Lung microvascular endothelial cell (primary cell): ENCODE measurements around the gene FAM131A. TPM values are rescaled to one million over a fixed set of nuclear protein-coding genes. Genes with fewer than 3 reads are reported as not detected.
"Not testable (repeated sequence)": the region's sequence is repeated elsewhere in the genome, so short reads cannot be mapped to it uniquely, and the experiment has no call there.

Source experiments
- DNase-seq, 2 donors: peaks; one replicate each; pipeline versions ENCODE4 v3.0.0 to v3.0.0-alpha.2; 2010; ENCODE audit warnings: low read depth in 2 of 2
- total RNA-seq: library from RNA; depleted of rRNA; stranded (reverse); fragments of >200 nt; gene quantifications from 2 replicates; pipeline ENCODE4 v1.2.1, GENCODE V29; 2014

Gene FAM131A
- total RNA-seq, 1 donor from 2014 or later = 39.9 TPM

DNA sequence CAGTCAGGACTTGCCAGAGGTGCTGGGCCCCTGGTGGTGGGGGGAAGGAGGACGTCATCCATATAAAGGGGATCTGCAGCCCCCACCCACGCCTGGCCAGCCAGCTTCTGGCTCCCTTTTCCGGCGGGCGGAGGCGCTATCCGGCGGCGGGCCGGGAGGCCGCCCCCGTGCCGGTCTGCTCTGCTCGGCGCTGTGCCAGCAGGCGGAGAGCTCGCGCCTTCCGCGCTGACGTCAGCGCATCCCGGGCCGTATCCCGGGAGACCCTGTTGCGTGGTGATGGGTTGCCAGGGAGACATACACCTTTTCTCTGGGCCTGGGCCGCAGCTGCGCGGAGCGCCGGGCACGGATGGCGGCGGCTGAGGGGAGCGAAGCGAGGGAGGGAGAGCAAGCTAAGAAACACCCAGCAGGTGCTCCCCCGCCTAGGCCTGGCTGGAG, 1.1 kb downstream of the FAM131A start:
- DNase-seq = peak; percentile 90 to 94

DNA sequence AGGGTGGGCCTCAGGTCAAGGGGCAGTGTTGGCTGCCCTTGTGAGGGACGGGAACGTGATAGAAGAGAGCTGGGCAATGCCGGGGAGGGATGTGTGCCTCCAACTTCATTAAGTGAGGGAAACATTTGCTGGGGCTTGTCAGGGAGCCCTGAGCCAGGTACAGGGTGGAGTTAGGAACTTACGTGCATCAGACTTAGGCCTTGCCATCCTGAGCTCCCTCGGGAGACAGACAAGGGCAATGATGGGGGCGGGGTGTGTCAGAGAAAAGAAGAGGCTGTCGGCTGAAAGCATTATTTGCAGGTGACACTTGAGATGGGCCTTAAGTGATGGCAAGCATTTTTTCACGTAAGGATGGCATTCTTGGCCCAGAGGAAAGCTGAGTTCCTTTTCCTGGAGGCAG, 1.6 kb downstream of the FAM131A start:
- no peak for DNase-seq

DNA sequence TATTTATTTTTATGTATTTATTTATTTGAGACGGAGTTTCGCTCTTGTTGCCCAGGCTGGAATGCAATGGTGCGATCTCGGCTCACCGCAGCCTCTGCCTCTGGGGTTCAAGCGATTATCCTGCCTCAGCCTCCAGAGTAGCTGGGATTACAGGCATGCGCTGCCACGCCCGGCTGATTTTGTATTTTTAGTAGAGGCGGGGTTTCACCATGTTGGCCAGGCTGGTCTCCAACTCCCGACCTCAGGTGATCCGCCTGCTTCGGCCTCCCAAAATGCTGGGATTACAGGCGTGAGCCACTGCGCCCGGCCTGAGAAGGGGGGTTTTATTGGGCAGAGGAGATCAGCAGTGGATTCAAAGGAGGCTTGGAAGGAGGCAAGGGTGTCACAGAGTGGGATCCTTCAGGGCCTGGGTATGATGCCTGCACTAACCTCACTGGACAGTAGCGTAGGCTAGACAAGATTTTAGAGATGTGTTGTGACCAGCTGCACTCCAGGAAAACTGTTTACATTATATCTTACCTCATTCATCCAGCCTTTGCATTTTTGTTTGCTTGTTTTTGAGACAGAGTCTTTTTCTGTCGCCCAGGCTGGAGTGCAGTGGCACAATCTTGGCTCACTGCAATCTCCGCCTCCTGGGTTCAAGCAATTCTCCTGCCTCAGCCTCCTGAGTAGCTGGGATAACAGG, 2.2 kb downstream of the FAM131A start:
- DNase-seq = not testable (repeated sequence)

DNA sequence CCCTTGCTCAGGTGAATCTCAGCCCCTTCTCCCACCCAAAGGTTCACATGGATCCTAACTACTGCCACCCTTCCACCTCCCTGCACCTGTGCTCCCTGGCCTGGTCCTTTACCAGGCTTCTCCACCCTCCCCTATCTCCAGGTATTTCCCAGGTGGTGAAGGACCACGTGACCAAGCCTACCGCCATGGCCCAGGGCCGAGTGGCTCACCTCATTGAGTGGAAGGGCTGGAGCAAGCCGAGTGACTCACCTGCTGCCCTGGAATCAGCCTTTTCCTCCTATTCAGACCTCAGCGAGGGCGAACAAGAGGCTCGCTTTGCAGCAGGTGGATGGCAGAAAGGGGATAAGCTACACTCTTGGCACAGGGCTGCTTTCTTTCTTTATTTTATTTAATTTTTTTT, 4.5 kb downstream of the FAM131A start:
- no peak for DNase-seq

DNA sequence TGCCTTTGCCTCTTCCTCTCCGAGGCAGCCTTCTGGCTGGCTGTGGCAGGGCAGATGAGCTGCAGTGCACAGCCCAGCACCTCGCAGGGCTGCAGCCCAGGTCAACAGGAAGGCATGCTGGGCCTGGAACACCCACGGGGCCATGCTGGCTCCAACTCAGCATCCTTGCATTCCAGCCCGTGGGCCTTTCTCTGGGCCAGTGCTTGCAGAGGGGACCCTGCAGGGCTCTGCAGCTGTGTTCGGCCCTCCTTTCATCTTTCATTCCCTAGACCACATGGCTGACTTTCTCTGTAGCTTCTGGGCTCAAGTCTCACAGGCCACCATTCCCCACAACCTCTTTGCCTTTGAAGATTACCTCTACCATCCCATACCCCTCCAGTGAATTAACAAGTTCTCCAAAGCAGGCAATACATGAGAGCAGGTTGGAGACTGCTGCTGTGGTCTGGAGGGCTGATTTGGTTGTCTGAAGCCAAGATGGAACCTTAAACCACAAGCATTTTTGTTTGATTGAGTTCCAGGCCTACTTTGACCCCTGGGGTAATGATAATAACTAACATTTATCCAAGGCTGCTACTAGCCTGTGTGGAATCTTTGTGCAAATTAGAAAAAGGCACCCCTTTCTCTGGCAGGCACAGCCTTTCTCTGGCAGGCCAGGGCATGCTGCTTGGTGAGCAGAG, 5.9 kb downstream of the FAM131A start:
- no peak for DNase-seq

DNA sequence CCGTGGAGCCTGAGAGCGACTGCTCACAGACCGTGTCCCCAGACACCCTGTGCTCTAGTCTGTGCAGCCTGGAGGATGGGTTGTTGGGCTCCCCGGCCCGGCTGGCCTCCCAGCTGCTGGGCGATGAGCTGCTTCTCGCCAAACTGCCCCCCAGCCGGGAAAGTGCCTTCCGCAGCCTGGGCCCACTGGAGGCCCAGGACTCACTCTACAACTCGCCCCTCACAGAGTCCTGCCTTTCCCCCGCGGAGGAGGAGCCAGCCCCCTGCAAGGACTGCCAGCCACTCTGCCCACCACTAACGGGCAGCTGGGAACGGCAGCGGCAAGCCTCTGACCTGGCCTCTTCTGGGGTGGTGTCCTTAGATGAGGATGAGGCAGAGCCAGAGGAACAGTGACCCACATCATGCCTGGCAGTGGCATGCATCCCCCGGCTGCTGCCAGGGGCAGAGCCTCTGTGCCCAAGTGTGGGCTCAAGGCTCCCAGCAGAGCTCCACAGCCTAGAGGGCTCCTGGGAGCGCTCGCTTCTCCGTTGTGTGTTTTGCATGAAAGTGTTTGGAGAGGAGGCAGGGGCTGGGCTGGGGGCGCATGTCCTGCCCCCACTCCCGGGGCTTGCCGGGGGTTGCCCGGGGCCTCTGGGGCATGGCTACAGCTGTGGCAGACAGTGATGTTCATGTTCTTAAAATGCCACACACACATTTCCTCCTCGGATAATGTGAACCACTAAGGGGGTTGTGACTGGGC, 7.3 kb downstream of the FAM131A start:
- no peak for DNase-seq

DNA sequence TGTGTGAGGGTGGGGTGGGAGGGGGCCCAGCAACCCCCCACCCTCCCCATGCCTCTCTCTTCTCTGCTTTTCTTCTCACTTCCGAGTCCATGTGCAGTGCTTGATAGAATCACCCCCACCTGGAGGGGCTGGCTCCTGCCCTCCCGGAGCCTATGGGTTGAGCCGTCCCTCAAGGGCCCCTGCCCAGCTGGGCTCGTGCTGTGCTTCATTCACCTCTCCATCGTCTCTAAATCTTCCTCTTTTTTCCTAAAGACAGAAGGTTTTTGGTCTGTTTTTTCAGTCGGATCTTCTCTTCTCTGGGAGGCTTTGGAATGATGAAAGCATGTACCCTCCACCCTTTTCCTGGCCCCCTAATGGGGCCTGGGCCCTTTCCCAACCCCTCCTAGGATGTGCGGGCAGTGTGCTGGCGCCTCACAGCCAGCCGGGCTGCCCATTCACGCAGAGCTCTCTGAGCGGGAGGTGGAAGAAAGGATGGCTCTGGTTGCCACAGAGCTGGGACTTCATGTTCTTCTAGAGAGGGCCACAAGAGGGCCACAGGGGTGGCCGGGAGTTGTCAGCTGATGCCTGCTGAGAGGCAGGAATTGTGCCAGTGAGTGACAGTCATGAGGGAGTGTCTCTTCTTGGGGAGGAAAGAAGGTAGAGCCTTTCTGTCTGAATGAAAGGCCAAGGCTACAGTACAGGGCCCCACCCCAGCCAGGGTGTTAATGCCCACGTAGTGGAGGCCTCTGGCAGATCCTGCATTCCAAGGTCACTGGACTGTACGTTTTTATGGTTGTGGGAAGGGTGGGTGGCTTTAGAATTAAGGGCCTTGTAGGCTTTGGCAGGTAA, 8.1 kb downstream of the FAM131A start:
- DNase-seq = peak; percentile 70 to 76

DNA sequence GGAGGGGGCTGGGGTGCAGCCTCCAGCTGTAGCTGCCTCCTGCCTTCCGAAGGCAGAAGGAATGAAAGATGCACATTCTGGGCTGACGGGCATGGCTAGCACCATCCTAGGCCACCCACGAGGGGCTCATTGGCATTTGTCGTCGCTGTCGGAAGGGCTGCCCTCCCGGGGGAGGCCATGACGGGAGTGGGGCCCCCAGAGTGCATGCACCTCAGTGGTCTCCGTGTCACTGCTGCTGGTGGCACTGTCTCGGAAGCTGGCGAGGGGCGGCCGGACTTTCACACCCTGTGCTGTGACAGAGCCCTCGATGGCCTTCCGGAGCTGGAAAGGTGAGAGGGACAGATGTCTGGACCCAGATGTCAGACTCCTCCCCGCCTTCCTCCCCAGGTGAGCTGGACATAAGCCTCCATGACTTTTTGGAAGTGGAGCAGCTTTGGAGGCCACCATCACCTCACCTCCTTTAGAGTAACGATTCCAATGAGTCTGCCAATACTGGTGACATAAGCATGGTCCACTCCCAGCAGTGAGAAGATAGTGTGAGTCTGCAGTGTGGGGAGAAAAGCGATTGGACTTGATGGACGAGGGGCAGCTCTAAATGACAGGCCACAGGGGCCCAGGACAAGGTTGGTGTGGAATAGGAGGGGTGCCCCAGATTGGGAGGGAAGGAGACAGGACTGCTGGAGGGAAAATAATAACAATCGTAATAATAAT, 9.2 kb downstream of the FAM131A start:
- no peak for DNase-seq

DNA sequence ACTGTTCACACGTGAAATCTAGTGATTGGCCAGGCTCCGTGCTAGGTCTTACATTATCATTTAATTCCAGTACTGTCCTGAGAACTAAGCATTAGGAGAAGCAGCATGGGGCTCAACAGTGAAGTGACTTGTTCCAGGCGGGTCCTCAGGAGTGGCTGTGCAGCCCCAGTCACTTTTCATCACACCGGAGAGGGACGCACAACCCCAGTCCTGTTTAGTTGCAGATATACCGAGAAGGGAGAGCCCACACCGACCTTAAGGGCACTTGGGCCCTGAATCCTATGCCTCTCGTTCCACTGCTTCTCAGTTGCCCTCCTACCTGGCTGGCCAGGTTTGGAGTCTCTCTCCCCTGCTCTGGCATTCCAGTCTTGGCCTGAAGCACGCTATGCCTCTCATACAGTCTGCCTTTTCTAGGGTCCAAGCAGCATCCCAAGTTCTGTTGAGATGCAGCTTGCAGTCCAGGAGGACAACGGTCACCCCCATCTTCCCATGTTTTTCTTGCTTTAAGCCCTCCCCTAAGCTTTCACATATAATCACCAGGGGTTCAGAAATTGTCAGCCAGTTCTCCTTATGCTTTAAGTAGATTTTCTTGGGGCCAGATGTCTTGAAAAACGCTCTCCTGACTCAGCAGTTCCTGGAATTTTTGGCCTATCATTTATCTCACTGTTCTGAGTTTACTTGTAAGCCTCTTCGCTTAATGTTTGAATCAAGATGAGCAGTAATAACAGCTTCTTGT, 10.1 kb downstream of the FAM131A start:
- DNase-seq = no peak

DNA sequence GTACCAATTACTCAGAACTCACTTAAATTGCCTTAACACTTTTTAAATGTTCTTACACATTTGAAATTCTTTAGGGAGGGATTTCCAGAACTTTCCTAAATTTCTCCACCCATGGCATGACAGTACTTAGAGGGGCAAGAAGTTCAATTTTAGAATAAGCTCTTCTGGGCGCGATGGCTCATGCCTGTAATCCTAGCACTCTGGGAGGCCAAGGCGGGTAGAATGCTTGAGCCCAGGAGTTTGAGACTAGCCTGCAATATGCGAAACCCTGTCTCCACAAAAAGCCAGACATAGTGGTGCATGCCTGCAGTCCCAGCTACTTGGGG, 10.6 kb downstream of the FAM131A start:
- no peak for DNase-seq

DNA sequence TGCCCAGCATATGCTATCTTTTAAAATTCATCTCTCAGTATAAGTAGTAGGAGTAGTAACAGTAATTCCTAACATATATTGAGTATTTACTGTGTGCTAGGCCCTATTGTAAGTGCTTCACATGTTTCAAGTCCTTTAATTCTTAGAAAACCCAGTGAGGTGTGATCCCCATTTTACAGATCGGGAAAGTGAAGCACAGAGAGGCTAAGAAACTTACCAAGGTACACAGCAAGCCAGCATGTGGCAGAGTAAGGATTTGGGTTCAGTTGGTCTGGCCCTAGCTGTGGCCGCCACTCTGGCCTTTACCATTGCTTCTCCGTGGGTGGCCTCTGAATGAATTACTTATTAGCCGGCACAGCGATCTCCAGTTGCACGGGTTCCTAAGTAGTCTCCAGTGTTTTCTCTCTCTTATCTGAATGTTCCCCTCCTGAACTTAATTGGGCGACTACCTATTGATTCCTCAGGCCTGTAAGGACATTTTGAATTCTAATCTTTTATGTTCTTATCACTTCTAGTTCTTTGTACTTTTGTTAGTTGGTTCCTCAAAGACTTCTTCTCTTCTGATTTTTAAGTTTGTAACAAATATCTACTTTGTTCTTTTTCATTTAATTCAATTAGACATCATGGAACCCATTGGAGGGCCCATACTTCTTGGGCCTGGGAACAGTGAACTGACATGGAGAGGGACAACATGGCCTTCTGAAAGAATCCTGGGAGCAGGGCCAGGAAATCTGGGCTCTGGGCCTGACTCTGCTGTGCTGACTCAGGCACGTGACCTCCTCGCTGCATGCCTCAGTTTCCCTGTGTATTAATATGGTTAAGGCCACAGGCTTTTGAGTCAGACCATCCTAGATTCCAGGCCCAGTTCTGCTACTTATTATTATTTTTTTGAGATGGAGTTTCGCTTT, 12.4 kb downstream of the FAM131A start:
- DNase-seq = no peak

DNA sequence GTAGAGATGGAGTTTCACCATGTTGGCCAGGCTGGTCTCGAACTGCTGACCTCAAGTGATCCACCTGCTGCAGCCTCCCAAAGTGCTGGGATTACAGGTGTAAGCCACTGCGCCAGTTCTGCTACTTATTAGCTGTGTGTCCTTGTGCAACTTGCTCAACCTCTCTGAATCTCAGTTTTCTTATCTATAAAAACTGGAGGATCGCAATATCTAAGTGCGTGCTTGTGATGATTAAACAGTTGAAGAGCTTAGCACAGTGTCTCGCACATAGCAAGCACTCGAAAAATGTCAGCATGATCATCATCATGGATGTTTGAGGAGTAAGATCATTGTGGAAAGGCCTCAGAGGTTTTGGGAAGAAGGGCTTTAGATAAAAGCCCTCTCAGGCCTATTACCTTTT, 13.2 kb downstream of the FAM131A start:
- DNase-seq = no peak

DNA sequence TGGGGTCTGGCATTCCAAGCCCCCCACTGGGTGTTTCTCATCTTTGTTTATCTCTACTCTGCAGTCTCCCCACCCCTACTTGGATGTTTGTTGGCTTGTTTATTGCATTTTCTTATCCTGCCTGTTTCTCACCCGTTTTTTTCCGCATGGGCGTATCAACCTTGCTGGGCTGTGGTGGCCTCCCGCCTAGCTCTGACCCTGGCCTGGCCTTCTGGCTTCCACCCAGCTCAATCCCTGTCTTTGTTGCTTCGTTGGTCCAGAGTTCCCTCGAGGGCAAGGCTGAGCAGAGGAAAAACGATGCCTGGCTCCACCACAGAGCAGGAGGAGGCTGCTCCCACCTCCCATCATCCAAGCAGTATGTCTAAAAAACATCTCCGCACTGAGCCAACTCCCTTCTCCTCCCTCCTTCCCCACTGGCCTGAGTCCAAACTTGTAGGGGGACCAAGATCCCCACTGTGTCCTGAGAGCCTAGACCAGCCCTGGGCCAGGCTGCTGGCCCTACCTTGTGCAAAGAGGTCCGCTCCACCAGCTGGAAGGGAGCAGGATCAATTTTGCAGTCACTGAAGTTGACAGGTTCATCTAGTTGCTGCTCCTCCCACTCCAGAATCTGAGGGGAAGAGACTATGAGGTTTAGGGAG, 14.2 kb downstream of the FAM131A start:
- no peak for DNase-seq

DNA sequence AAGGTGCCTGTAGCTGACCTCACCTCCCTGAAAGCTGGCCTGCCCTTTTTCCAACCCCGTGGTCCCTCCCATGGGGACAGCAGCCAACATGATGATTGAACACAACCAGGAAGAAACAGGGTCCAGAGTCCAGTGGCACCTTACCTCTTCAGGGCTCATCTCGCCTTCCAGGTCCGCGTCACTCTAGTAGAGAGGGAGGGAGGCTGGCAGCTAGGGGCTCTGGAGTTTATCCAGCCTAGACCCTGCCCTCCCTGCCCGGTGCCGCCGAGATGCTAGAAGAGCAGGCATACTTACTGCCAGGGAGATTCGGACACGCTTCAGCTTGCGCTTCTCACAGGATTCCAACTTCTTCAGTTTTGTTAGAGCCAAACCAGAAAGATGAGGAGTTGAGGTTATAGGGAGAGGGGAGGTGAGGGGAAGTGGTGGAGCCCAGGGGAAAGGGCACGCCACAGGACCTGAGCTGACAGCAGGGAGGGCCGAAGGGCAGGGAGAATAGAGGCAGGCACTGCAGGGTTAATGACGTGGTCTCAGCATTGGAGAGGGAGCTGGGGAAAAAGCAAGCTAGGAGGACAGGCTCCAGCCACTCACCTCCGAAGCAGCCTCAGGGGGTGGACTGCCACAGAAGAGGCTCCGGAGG, 14.9 kb downstream of the FAM131A start:
- DNase-seq = no peak

DNA sequence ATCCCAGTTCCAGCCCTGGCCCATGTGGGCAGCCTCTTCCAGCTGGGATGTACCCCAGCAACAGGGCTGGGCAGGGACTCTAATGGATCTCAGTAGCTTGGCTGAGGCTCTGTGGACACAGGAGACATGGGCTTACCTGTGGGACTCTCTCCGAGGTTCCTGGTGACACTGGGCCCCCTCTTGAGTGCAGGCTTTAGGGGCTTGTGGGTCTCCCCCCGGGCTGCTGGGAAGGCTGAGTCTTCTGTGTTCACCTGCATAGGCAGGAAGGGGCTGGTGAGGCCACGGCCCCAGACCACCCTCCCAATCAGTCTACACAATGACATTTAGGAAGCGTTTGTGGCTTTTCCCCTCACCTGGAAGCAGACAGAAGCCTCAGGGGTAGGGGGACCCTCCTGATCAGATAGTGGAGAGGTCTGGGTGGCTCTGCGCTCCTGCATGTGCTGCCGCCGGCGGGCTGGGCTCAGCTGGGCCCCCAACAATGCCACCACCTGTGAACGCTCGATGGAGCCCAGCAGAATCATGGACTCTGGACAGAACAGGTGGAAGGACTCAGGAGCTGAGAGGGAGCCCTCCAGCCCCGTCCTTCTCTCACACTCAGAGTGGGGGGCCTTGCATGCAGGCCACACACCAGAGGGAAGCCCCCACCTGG, 15.6 kb downstream of the FAM131A start:
- no peak for DNase-seq

DNA sequence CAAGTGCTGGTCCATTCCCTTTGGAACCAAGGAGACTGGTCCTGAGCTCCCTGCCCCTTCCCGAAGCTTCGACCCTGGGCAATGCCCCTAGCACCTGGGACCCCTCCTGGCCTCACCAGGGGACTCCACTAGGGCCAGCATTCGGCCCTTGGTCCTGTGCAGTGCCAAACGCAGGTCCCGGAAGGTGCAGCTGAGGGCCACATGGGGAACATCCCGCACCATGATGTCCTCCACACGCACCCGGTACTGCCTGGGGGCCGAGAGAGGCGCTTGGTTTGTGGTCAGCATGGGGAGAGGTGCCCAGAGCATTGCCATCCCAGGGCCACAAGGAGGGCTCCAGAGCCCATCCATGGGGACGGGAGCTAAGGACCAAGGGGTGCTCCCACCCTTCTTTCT, 16.1 kb downstream of the FAM131A start:
- no peak for DNase-seq

DNA sequence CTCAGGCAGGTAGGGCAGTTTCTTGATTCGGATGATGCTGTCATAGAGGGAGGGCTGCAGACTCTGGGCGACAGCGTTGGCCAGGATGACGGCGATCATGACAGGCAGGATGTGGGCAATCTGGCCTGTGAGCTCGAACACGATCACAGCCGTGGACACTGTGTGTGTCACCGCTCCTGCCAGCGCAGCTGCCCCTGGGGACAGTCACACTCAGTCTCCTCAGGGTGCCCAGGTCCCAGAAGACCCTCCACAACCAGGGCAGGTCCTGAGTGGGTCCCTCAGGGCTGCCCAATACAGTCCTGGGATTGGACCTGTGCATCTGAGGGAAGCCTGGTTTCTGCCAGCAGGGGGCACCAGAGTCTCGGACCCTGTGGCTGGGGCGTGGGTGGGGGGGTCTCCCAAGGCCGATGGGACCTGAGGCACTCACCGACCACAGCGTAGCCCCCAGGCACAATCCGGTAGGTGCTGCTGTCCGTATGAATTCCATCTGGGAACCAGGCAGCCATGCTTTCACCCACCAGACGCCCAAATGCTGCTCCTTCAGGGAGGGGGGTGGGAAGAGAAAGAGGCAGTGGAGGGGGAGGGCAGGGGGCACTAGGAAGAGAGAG, 16.8 kb downstream of the FAM131A start:
- DNase-seq = peak; percentile 43 to 62

DNA sequence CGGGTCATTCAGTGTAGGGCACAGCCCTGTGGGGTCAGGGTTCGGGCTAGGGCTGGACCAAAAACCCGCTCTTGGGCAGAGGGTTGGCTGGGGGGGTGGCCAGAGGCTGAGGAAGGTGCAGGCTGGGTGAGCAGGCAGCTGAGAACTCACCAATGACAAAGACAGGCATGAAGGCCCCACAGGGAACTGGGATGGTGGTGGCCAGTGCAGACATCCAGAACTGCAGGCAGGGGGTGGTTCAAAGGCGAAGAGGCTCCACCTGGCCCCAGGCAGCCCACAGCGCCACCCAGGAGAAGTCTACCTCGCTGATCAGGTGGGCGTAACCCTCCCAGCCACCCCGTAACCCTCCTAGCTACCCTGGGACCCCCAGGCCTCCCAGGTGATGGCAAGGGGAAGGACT, 17.4 kb downstream of the FAM131A start:
- DNase-seq = no peak
